PC-3 (cell line): ENCODE data around the gene PLEKHN1.
"Not testable (repeated sequence)": the region's sequence is repeated elsewhere in the genome, so short reads cannot be mapped to it uniquely, and the experiment has no call there.

ENCODE experiments used
- EZH2 ChIP-seq: fragments of 300-600 bp; sonication (generic); IDR thresholded peaks from one replicate; pipeline ENCODE4 v1.6.1; 2017; ENCODE audit warnings: antibody characterized with exemption, mild to moderate bottlenecking, low read length; ENCODE audit not compliant: unreplicated experiment
- EZH2phosphoT487 ChIP-seq: fragments of 300-600 bp; sonication (generic); IDR thresholded peaks from 2 replicates; pipeline ENCODE4 v1.6.1; 2018; ENCODE audit warnings: mild to moderate bottlenecking, antibody characterized with exemption, low read length, borderline replicate concordance

DNA sequence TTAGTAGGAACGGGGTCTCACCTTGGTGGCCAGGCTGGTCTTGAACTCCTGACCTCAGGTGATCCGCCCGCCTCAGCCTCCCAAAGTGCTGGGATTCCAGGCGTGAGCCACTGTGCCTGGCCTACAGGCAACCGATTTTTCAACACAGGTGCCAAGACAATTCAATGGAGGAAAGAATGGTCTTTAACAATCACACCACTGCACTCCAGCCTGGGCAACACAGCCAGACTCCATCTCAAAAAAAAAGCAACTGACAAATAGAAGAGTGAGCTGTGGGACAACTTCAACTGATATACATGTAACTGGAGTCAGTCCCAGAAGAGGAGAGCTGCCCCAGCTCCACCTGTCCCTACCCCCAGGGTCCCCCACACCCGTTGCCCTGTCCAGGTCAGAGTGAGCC is 28.3 kb downstream of the PLEKHN1 start:
- TF ChIP-seq EZH2, EZH2phosphoT487: not testable (repeated sequence)
